ENCODE measurements around the gene MRPL19.

MRPL19 gene

GRCh38 chr2:75604484-75604883 is 42.1 kb upstream of the MRPL19 start:
- TF ChIP-seq, protein P1, sequence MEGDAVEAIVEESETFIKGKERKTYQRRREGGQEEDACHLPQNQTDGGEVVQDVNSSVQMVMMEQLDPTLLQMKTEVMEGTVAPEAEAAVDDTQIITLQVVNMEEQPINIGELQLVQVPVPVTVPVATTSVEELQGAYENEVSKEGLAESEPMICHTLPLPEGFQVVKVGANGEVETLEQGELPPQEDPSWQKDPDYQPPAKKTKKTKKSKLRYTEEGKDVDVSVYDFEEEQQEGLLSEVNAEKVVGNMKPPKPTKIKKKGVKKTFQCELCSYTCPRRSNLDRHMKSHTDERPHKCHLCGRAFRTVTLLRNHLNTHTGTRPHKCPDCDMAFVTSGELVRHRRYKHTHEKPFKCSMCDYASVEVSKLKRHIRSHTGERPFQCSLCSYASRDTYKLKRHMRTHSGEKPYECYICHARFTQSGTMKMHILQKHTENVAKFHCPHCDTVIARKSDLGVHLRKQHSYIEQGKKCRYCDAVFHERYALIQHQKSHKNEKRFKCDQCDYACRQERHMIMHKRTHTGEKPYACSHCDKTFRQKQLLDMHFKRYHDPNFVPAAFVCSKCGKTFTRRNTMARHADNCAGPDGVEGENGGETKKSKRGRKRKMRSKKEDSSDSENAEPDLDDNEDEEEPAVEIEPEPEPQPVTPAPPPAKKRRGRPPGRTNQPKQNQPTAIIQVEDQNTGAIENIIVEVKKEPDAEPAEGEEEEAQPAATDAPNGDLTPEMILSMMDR (IDR thresholded peaks at IDR 0.05): no peak

- TF ChIP-seq, protein P1 (IDR thresholded peaks at IDR 0.05): no peak
These were observed 40.6 kb upstream of the MRPL19 start for GRCh38 chr2:75605770-75606529.

DNA sequence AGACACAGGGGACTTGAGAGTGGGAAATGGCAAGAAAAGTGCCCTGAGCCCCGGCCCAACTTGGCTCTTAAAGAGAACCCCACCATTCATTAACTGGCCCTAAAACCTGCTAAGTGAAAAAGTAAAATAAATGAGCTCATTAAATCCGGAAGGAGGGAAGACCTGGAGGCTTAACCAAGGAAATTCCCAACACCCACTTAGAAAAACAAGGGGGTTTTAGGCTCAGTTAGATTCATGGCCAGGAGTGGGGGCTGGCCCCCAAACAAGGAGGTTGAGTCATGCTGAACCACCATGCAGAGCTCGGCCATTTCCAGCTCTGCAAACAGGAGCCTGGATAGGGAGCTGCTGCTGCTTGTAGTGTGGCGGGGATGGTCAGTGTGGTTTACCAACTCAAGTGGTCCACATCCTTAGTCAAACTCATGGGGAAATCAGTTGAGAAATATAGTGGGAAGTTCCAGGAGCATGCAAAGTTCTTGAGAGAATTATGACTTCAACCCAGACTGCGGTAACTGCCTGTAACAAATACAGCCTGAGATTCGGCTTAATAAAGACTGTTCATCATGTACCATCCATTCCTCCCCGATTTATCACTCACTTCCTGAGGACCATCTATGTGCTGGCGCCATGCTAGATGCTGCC is 39.7 kb upstream of the MRPL19 start:
- TF ChIP-seq, protein P1 (IDR thresholded peaks at IDR 0.05): no peak

- TF ChIP-seq, protein P1 (IDR thresholded peaks at IDR 0.05): no peak
These were observed 39.2 kb upstream of the MRPL19 start for GRCh38 chr2:75607400-75607798.

GRCh38 chr2:75607988-75608683 is 38.4 kb upstream of the MRPL19 start:
- TF ChIP-seq, protein P1 (IDR thresholded peaks at IDR 0.05): no peak

DNA sequence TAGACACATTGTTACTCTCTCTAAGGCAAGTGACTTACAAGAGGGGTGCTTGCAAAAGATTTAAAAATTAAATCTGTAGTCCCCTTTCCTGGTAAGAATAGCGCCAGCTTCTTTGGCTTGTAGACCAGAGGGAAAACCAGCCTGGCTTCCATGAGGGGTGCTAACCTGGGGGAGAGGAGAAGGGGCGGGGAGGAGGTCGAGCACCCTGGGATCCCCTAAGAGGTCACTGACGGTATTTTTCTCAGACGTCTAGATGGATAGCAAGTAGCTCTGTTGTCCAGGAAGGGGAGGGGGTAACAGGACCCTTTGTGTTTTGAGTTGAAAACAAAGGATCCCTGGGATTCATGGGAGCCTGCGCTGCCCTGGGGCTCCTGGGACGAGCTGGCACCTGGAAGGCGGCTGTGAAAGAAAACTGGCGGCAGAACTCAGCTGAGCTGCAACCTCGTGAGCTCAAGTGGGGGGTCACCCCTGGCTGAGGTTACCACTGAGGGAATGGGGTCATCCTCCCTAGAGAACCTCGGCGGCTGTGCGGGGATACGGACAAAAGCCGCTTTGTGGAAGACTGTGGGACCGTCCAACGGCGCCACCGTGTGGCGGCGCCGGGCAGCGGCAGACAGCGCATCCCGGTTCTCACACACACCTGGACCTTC is 37.8 kb upstream of the MRPL19 start:
- TF ChIP-seq, protein P1 (IDR thresholded peaks at IDR 0.05): peak; percentile 89

GRCh38 chr2:75609334-75609689 is 37.3 kb upstream of the MRPL19 start:
- TF ChIP-seq, protein P1 (IDR thresholded peaks at IDR 0.05): 0 out of 2 replicates have a peak, but pooled peaks have one; percentile 19

All from LNCAP (cell line).